ENCODE results near the gene NFIA. TPM values are rescaled to one million over a fixed set of nuclear protein-coding genes. Genes with fewer than 3 reads are reported as not detected.
A peak's percentile ranks its signal among the peaks of the same experiment; 100 is the strongest.

NFIA gene
- total RNA-seq, 1 donor from 2014 or later, result 1.2 TPM

GRCh38 chr1:61047061-61047460 is 35.3 kb upstream of the NFIA start:
- Mint-ChIP-seq H3K36me3 (ENCODE audit: insufficient read depth) (no peaks in the 10 kb centered on the region), H3K4me1 (ENCODE audit: low read depth) (peaks cover 5% of the 10 kb centered on the region), H3K27me3 (peaks cover 54% of the 10 kb centered on the region), H3K27ac (no peak overlapping the region), H3K9me3 (ENCODE audit: low read depth) (no peaks in the 10 kb centered on the region), H3K4me3 (ENCODE audit: low read depth) (no peak overlapping the region)
- no peak for TF ChIP-seq CTCF (IDR thresholded peaks at IDR 0.05; ENCODE audit: unreplicated experiment)
- DNase-seq (ENCODE audit: low spot score, unreplicated experiment), result no peak

GRCh38 chr1:61049850-61050540 is 32.4 kb upstream of the NFIA start:
- H3K9me3 Mint-ChIP-seq (ENCODE audit: low read depth), result no peaks in the 10 kb centered on the region
- H3K27me3 Mint-ChIP-seq, result peaks cover 59% of the 10 kb centered on the region
- peak; percentile 99 for TF ChIP-seq CTCF (IDR thresholded peaks at IDR 0.05; ENCODE audit: unreplicated experiment)
- peak; percentile 90 for DNase-seq (ENCODE audit: low spot score, unreplicated experiment)
- H3K27ac Mint-ChIP-seq, result no peak overlapping the region
- H3K4me3 Mint-ChIP-seq (ENCODE audit: low read depth), result peak overlapping the region; percentile 73
- H3K36me3 Mint-ChIP-seq (ENCODE audit: insufficient read depth), result no peaks in the 10 kb centered on the region
- peaks cover 9% of the 10 kb centered on the region for H3K4me1 Mint-ChIP-seq (ENCODE audit: low read depth)

GRCh38 chr1:61050541-61051442 is 31.6 kb upstream of the NFIA start:
- H3K9me3 Mint-ChIP-seq (ENCODE audit: low read depth), result no peaks in the 10 kb centered on the region
- no peak for TF ChIP-seq CTCF (IDR thresholded peaks at IDR 0.05; ENCODE audit: unreplicated experiment)
- H3K36me3 Mint-ChIP-seq (ENCODE audit: insufficient read depth), result no peaks in the 10 kb centered on the region
- peaks cover 9% of the 10 kb centered on the region for H3K4me1 Mint-ChIP-seq (ENCODE audit: low read depth)
- H3K27ac Mint-ChIP-seq, result peak overlapping the region; percentile 83
- no peak for DNase-seq (ENCODE audit: low spot score, unreplicated experiment)
- peaks cover 62% of the 10 kb centered on the region for H3K27me3 Mint-ChIP-seq
- peak overlapping the region; percentile 73 for H3K4me3 Mint-ChIP-seq (ENCODE audit: low read depth)

- Mint-ChIP-seq H3K4me3 (ENCODE audit: low read depth) (peak overlapping the region; percentile 70), H3K9me3 (ENCODE audit: low read depth) (no peaks in the 10 kb centered on the region), H3K27me3 (peaks cover 62% of the 10 kb centered on the region), H3K27ac (no peak overlapping the region), H3K36me3 (ENCODE audit: insufficient read depth) (no peaks in the 10 kb centered on the region), H3K4me1 (ENCODE audit: low read depth) (peaks cover 9% of the 10 kb centered on the region)
- no peak for DNase-seq (ENCODE audit: low spot score, unreplicated experiment)
- TF ChIP-seq CTCF (IDR thresholded peaks at IDR 0.05; ENCODE audit: unreplicated experiment), result no peak
Measured at GRCh38 chr1:61051443-61051718, 31.0 kb upstream of the NFIA start.

- peaks cover 12% of the 10 kb centered on the region for H3K4me1 Mint-ChIP-seq (ENCODE audit: low read depth)
- no peak for TF ChIP-seq CTCF (IDR thresholded peaks at IDR 0.05; ENCODE audit: unreplicated experiment)
- DNase-seq (ENCODE audit: low spot score, unreplicated experiment), result no peak
- H3K9me3 Mint-ChIP-seq (ENCODE audit: low read depth), result no peaks in the 10 kb centered on the region
- H3K27ac Mint-ChIP-seq, result no peak overlapping the region
- H3K27me3 Mint-ChIP-seq, result peaks cover 63% of the 10 kb centered on the region
- no peaks in the 10 kb centered on the region for H3K36me3 Mint-ChIP-seq (ENCODE audit: insufficient read depth)
- peak overlapping the region; percentile 18 for H3K4me3 Mint-ChIP-seq (ENCODE audit: low read depth)
Measured at GRCh38 chr1:61051719-61052394, 30.5 kb upstream of the NFIA start.

Measured in progenitor cell of endocrine pancreas (in vitro differentiated cells).